Activated B cell treated with CpG ODN at 0.5 μM for 24 hours (primary cell): ENCODE results near the gene ETV3. TPM values are rescaled to one million over a fixed set of nuclear protein-coding genes. Genes with fewer than 3 reads are reported as not detected.

Experiments used
- ATAC-seq: fragments of 200-7000 bp; cut with Tn5 transposase; one replicate; pipeline ENCODE4 v1.10.0; 2021; ENCODE audit warnings: low read depth, mild to moderate bottlenecking, moderate library complexity
- CTCF ChIA-PET: fragments of 350-600 bp; sonication (Branson Sonifier 250); formaldehyde crosslinking; loops from one replicate; lab custom pipeline; 2021; ENCODE audit warnings: antibody characterized with exemption; lab: Charles Lee
- POLR2A ChIA-PET: fragments of 350-600 bp; sonication (Branson Sonifier 250); formaldehyde crosslinking; loops from one replicate; lab custom pipeline; 2021; ENCODE audit warnings: antibody characterized with exemption; lab: Charles Lee
- DNase-seq: peaks from one replicate; pipeline ENCODE4 v3.0.0; 2022
- H3K27ac Mint-ChIP-seq: one replicate; pipeline ENCODE4 v1.8.0; 2020; ENCODE audit warnings: mixed read lengths
- H3K27me3 Mint-ChIP-seq: one replicate; pipeline ENCODE4 v1.8.0; 2021; ENCODE audit warnings: mixed read lengths
- H3K36me3 Mint-ChIP-seq: one replicate; pipeline ENCODE4 v1.8.0; 2021; ENCODE audit warnings: low read depth, mixed read lengths
- H3K4me1 Mint-ChIP-seq: one replicate; pipeline ENCODE4 v1.8.0; 2021; ENCODE audit warnings: mixed read lengths
- H3K4me3 Mint-ChIP-seq: one replicate; pipeline ENCODE4 v1.8.0; 2020; ENCODE audit warnings: mild to moderate bottlenecking, mixed read lengths
- H3K9me3 Mint-ChIP-seq: one replicate; pipeline ENCODE4 v1.8.0; 2020; ENCODE audit warnings: mixed read lengths
- CTCF ChIP-seq: fragments of 200-600 bp; IDR thresholded peaks from one replicate; pipeline ENCODE4 v1.8.0; 2022; ENCODE audit warnings: antibody characterized with exemption, mild to moderate bottlenecking
- intact Hi-C: fragments of 100-400 bp; cut with micrococcal nuclease; formaldehyde crosslinking; loops from one replicate; pipeline ENCODE4 v1.15.1; 2024
- total RNA-seq: library from RNA; stranded (reverse); gene quantifications from 2 replicates; pipeline ENCODE4 v1.2.3, GENCODE V29; 2022

ETV3 gene
- total RNA-seq, 1 donor from 2014 or later = 31.3 TPM

- Mint-ChIP-seq H3K4me3 (no peak overlapping the region), H3K27me3 (peaks cover 19% of the 10 kb centered on the region), H3K9me3 (no peaks in the 10 kb centered on the region), H3K4me1 (no peaks in the 10 kb centered on the region), H3K27ac (no peak overlapping the region), H3K36me3 (no peaks in the 10 kb centered on the region)
- POLR2A ChIA-PET = no interaction called here
- intact Hi-C loops = no loop called here
- DNase-seq = no peak
- no peak for TF ChIP-seq CTCF
- no peak for ATAC-seq
- CTCF ChIA-PET = no interaction called here
These were observed 29.2 kb upstream of the ETV3 start for GRCh38 chr1:157167437-157167836.

GRCh38 chr1:157166590-157166989 lies 28.4 kb upstream of the ETV3 start:
- Mint-ChIP-seq H3K4me1 (no peaks in the 10 kb centered on the region), H3K27ac (no peak overlapping the region), H3K9me3 (no peaks in the 10 kb centered on the region), H3K27me3 (peaks cover 19% of the 10 kb centered on the region), H3K36me3 (no peaks in the 10 kb centered on the region), H3K4me3 (no peak overlapping the region)
- ATAC-seq (no peak), DNase-seq (no peak)
- ChIA-PET CTCF (no interaction called here), POLR2A (no interaction called here)
- intact Hi-C loops = no loop called here
- TF ChIP-seq CTCF = no peak

GRCh38 chr1:157163273-157164127 lies 25.3 kb upstream of the ETV3 start:
- Mint-ChIP-seq H3K27me3 (peaks cover 18% of the 10 kb centered on the region), H3K36me3 (no peaks in the 10 kb centered on the region), H3K27ac (no peak overlapping the region), H3K4me3 (no peak overlapping the region), H3K4me1 (no peaks in the 10 kb centered on the region), H3K9me3 (no peaks in the 10 kb centered on the region)
- ChIA-PET CTCF (interaction anchor here (1.0 to 1.6 kb wide), 3 partner anchors 9 to 74 kb away, joined by 4 to 7 read pairs (median 6); no protein-coding TSS in a partner anchor), POLR2A (no interaction called here)
- DNase-seq = peak; percentile 76
- TF ChIP-seq CTCF = peak; percentile 89
- intact Hi-C loops = loop anchor here (1.0 to 2.0 kb wide), 2 partner anchors 325 to 962 kb away; no protein-coding TSS in a partner anchor
- peak; percentile 62 for ATAC-seq

GRCh38 chr1:157162345-157162744 lies 24.1 kb upstream of the ETV3 start:
- H3K9me3 Mint-ChIP-seq = no peaks in the 10 kb centered on the region
- ChIA-PET CTCF (interaction anchor here (1.5 kb wide), 1 partner anchor 72 kb away, joined by 6 read pairs; no protein-coding TSS in a partner anchor), POLR2A (no interaction called here)
- no peaks in the 10 kb centered on the region for H3K36me3 Mint-ChIP-seq
- ATAC-seq (no peak), DNase-seq (no peak)
- H3K4me3 Mint-ChIP-seq = no peak overlapping the region
- no peak for TF ChIP-seq CTCF
- no peaks in the 10 kb centered on the region for H3K4me1 Mint-ChIP-seq
- no peak overlapping the region for H3K27ac Mint-ChIP-seq
- peaks cover 28% of the 10 kb centered on the region for H3K27me3 Mint-ChIP-seq
- intact Hi-C loops = loop anchor here (2.0 kb wide), 1 partner anchor 326 kb away; no protein-coding TSS in a partner anchor

- CTCF ChIA-PET = interaction anchor here (1.5 kb wide), 1 partner anchor 72 kb away, joined by 6 read pairs; no protein-coding TSS in a partner anchor
- intact Hi-C loops = loop anchor here (2.0 kb wide), 1 partner anchor 327 kb away; no protein-coding TSS in a partner anchor
- no peak overlapping the region for H3K27ac Mint-ChIP-seq
- no peaks in the 10 kb centered on the region for H3K4me1 Mint-ChIP-seq
- no peak for ATAC-seq
- no peak overlapping the region for H3K4me3 Mint-ChIP-seq
- H3K36me3 Mint-ChIP-seq = no peaks in the 10 kb centered on the region
- TF ChIP-seq CTCF = no peak
- DNase-seq = no peak
- no peaks in the 10 kb centered on the region for H3K9me3 Mint-ChIP-seq
- POLR2A ChIA-PET = no interaction called here
- peaks cover 28% of the 10 kb centered on the region for H3K27me3 Mint-ChIP-seq
These were observed 23.7 kb upstream of the ETV3 start for GRCh38 chr1:157161901-157162300.
